Karpas-422 (cell line): ENCODE measurements around the gene DDX17. TPM values are rescaled to one million over a fixed set of nuclear protein-coding genes. Genes with fewer than 3 reads are reported as not detected.

Source experiments
- DNase-seq: peaks from one replicate; pipeline ENCODE4 v3.0.0-alpha.2; 2015
- H2AFZ ChIP-seq: fragments of 200-600 bp; sonication (generic); 2 replicates; pipeline ENCODE4 v1.6.1; 2014; ENCODE audit warnings: antibody characterized with exemption, low read length, mixed read lengths
- H3K27ac ChIP-seq: fragments of 200-600 bp; sonication (generic); 2 replicates; pipeline ENCODE4 v1.5.1; 2014; ENCODE audit warnings: mild to moderate bottlenecking, low read length, moderate library complexity
- H3K27me3 ChIP-seq: fragments of 200-600 bp; sonication (generic); 2 replicates; pipeline ENCODE4 v1.6.1; 2014; ENCODE audit warnings: low read length, mixed read lengths
- H3K36me3 ChIP-seq: fragments of 200-600 bp; sonication (generic); 2 replicates; pipeline ENCODE4 v1.6.1; 2014; ENCODE audit warnings: low read length, mixed read lengths; ENCODE audit not compliant: insufficient read depth
- H3K4me1 ChIP-seq: fragments of 200-600 bp; sonication (generic); 2 replicates; pipeline ENCODE4 v1.6.1; 2014; ENCODE audit warnings: mild to moderate bottlenecking, low read length, mixed read lengths
- H3K4me2 ChIP-seq: fragments of 200-600 bp; sonication (generic); 2 replicates; pipeline ENCODE4 v1.6.1; 2014; ENCODE audit warnings: low read length, low read depth, mild to moderate bottlenecking; ENCODE audit not compliant: poor library complexity, severe bottlenecking
- H3K4me3 ChIP-seq: fragments of 200-600 bp; sonication (generic); 2 replicates; pipeline ENCODE4 v1.5.1; 2014; ENCODE audit warnings: mild to moderate bottlenecking, antibody characterized with exemption, low read length, mixed read lengths
- H3K79me2 ChIP-seq: fragments of 200-600 bp; sonication (generic); 2 replicates; pipeline ENCODE4 v1.6.1; 2014; ENCODE audit warnings: mild to moderate bottlenecking, low read length, mixed read lengths
- H3K9ac ChIP-seq: fragments of 200-600 bp; sonication (generic); 2 replicates; pipeline ENCODE4 v1.6.0; 2014; ENCODE audit warnings: low read length
- H3K9me2 ChIP-seq: fragments of 200-600 bp; sonication (generic), shearing (Covaris generic); replicated peaks from 2 replicates; pipeline ENCODE4 v1.6.0; 2014; ENCODE audit warnings: mild to moderate bottlenecking, low read length, moderate library complexity; ENCODE audit not compliant: insufficient read depth
- H3K9me3 ChIP-seq: fragments of 300-700, 200-600 bp; sonication (generic); 2 replicates; pipeline ENCODE4 v1.6.1; 2014; ENCODE audit warnings: low read length, mixed read lengths
- H4K20me1 ChIP-seq: fragments of 200-600 bp; sonication (generic); 2 replicates; pipeline ENCODE4 v1.6.1; 2014; ENCODE audit warnings: mild to moderate bottlenecking, antibody characterized with exemption, low read length, low read depth; ENCODE audit not compliant: insufficient read depth
- total RNA-seq: library from RNA; depleted of rRNA; stranded (reverse); fragments of >200 nt; shearing (Covaris generic); gene quantifications from 2 replicates; pipeline ENCODE4 v1.2.3, GENCODE V29; 2014; ENCODE audit warnings: low replicate concordance

Gene DDX17
- total RNA-seq, 1 experiment from 2014 or later: 465 TPM

- no peaks in the 10 kb centered on the region for H3K36me3 ChIP-seq
- H3K4me3 ChIP-seq: no peak overlapping the region
- no peak overlapping the region for H3K9ac ChIP-seq
- no peaks in the 10 kb centered on the region for H3K9me2 ChIP-seq
- no peaks in the 10 kb centered on the region for H3K79me2 ChIP-seq
- no peaks in the 10 kb centered on the region for H4K20me1 ChIP-seq
- H3K9me3 ChIP-seq: no peaks in the 10 kb centered on the region
- no peaks in the 10 kb centered on the region for H3K4me1 ChIP-seq
- DNase-seq: no peak
- H3K4me2 ChIP-seq: no peak overlapping the region
- no peak overlapping the region for H3K27ac ChIP-seq
- H3K27me3 ChIP-seq: no peaks in the 10 kb centered on the region
- H2AFZ ChIP-seq: no peak overlapping the region
These were observed 40.2 kb downstream of the DDX17 start for GRCh38 chr22:38465673-38466490.

GRCh38 chr22:38464992-38465672, 41.0 kb downstream of the DDX17 start:
- Histone ChIP-seq H3K36me3 (no peaks in the 10 kb centered on the region), H3K4me2 (no peak overlapping the region), H4K20me1 (no peaks in the 10 kb centered on the region), H3K9me2 (no peaks in the 10 kb centered on the region), H3K4me3 (no peak overlapping the region), H3K27me3 (no peaks in the 10 kb centered on the region), H2AFZ (no peak overlapping the region), H3K9ac (no peak overlapping the region), H3K79me2 (no peaks in the 10 kb centered on the region), H3K27ac (no peak overlapping the region), H3K4me1 (no peaks in the 10 kb centered on the region), H3K9me3 (no peaks in the 10 kb centered on the region)
- no peak for DNase-seq

DNA sequence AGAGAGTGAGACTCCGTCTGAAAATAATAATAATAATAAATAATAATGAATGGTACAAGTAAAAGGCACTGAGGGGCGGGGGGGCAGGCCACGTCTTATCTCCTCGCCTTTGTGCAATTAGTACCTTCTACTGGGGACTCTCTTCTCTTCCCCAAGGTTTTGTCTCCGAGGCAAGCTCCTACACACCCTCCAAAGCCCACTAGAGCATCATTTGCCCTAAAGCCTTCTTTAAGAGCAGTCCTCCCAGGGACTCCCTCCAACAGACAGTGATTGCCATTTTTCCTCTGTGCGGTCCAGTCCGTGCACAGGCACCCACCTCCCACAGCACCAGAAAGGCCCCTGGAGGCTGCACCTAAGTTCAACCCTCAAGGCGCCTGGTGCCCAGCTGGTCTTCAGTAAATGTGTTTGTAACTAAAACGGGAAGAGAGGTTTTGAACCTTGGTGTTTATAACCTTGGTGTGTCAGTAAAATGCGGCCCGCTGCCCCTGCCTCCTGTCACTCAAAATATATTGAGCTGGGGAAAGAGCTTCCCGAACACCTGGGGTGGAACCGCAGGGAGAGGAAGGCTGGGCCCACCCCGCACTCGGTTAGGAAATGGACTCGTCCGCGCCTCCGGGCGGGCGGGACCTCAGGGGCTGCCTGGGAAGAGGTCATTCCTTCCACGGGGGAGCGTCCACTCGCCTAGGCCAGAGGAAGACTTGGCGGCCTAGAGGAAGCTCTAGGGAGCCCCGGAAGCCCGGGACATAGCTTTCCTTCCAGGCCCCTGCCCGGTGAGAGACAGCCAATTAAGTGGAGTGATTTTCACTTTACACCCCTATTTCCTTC, 42.9 kb downstream of the DDX17 start:
- H3K4me3 ChIP-seq: no peak overlapping the region
- H3K9ac ChIP-seq: no peak overlapping the region
- no peaks in the 10 kb centered on the region for H3K9me2 ChIP-seq
- H3K79me2 ChIP-seq: no peaks in the 10 kb centered on the region
- H3K27ac ChIP-seq: no peak overlapping the region
- H3K36me3 ChIP-seq: no peaks in the 10 kb centered on the region
- no peaks in the 10 kb centered on the region for H3K9me3 ChIP-seq
- H4K20me1 ChIP-seq: no peaks in the 10 kb centered on the region
- no peak overlapping the region for H2AFZ ChIP-seq
- no peaks in the 10 kb centered on the region for H3K4me1 ChIP-seq
- no peaks in the 10 kb centered on the region for H3K27me3 ChIP-seq
- no peak overlapping the region for H3K4me2 ChIP-seq
- DNase-seq: no peak

- H3K36me3 ChIP-seq: no peaks in the 10 kb centered on the region
- H4K20me1 ChIP-seq: no peaks in the 10 kb centered on the region
- H3K27me3 ChIP-seq: no peaks in the 10 kb centered on the region
- no peak for DNase-seq
- H3K27ac ChIP-seq: no peak overlapping the region
- no peak overlapping the region for H3K4me3 ChIP-seq
- H3K9me3 ChIP-seq: no peaks in the 10 kb centered on the region
- H3K4me2 ChIP-seq: no peak overlapping the region
- H3K4me1 ChIP-seq: no peaks in the 10 kb centered on the region
- no peaks in the 10 kb centered on the region for H3K9me2 ChIP-seq
- no peak overlapping the region for H3K9ac ChIP-seq
- no peak overlapping the region for H2AFZ ChIP-seq
- no peaks in the 10 kb centered on the region for H3K79me2 ChIP-seq
These were observed 44.6 kb downstream of the DDX17 start for GRCh38 chr22:38461414-38462081.

- no peaks in the 10 kb centered on the region for H3K4me1 ChIP-seq
- H3K79me2 ChIP-seq: no peaks in the 10 kb centered on the region
- H3K4me2 ChIP-seq: no peak overlapping the region
- H4K20me1 ChIP-seq: no peaks in the 10 kb centered on the region
- no peak overlapping the region for H3K9ac ChIP-seq
- no peak overlapping the region for H3K4me3 ChIP-seq
- no peaks in the 10 kb centered on the region for H3K9me3 ChIP-seq
- H3K27ac ChIP-seq: no peak overlapping the region
- H3K9me2 ChIP-seq: no peaks in the 10 kb centered on the region
- H3K36me3 ChIP-seq: no peaks in the 10 kb centered on the region
- H2AFZ ChIP-seq: no peak overlapping the region
- no peak for DNase-seq
- H3K27me3 ChIP-seq: no peaks in the 10 kb centered on the region
These were observed 45.1 kb downstream of the DDX17 start for GRCh38 chr22:38461057-38461413.

- no peaks in the 10 kb centered on the region for H3K9me3 ChIP-seq
- DNase-seq: no peak
- H3K4me1 ChIP-seq: no peaks in the 10 kb centered on the region
- H3K9ac ChIP-seq: no peak overlapping the region
- H3K27ac ChIP-seq: no peak overlapping the region
- no peaks in the 10 kb centered on the region for H3K27me3 ChIP-seq
- no peak overlapping the region for H2AFZ ChIP-seq
- no peaks in the 10 kb centered on the region for H3K79me2 ChIP-seq
- no peak overlapping the region for H3K4me3 ChIP-seq
- no peaks in the 10 kb centered on the region for H3K36me3 ChIP-seq
- H3K9me2 ChIP-seq: no peaks in the 10 kb centered on the region
- H4K20me1 ChIP-seq: no peaks in the 10 kb centered on the region
- no peak overlapping the region for H3K4me2 ChIP-seq
These were observed 45.7 kb downstream of the DDX17 start for GRCh38 chr22:38460426-38460840.

GRCh38 chr22:38456841-38457699, 49.0 kb downstream of the DDX17 start:
- no peaks in the 10 kb centered on the region for H3K9me2 ChIP-seq
- no peak overlapping the region for H3K27ac ChIP-seq
- no peaks in the 10 kb centered on the region for H3K79me2 ChIP-seq
- H3K36me3 ChIP-seq: no peaks in the 10 kb centered on the region
- H3K9ac ChIP-seq: no peak overlapping the region
- DNase-seq: no peak
- no peak overlapping the region for H3K4me2 ChIP-seq
- H3K27me3 ChIP-seq: no peaks in the 10 kb centered on the region
- no peak overlapping the region for H3K4me3 ChIP-seq
- H3K4me1 ChIP-seq: no peaks in the 10 kb centered on the region
- no peaks in the 10 kb centered on the region for H3K9me3 ChIP-seq
- H2AFZ ChIP-seq: no peak overlapping the region
- H4K20me1 ChIP-seq: no peaks in the 10 kb centered on the region
